GM04504 (cell line): Measurements from ENCODE around the gene ZKSCAN3.
"Not testable (repeated sequence)": the region's sequence is repeated elsewhere in the genome, so short reads cannot be mapped to it uniquely, and the experiment has no call there.

Source experiments
- DNase-seq: peaks from one replicate; pipeline ENCODE4 v3.0.0-alpha.2; 2012; ENCODE audit warnings: low read depth

The ZKSCAN3 gene

DNA sequence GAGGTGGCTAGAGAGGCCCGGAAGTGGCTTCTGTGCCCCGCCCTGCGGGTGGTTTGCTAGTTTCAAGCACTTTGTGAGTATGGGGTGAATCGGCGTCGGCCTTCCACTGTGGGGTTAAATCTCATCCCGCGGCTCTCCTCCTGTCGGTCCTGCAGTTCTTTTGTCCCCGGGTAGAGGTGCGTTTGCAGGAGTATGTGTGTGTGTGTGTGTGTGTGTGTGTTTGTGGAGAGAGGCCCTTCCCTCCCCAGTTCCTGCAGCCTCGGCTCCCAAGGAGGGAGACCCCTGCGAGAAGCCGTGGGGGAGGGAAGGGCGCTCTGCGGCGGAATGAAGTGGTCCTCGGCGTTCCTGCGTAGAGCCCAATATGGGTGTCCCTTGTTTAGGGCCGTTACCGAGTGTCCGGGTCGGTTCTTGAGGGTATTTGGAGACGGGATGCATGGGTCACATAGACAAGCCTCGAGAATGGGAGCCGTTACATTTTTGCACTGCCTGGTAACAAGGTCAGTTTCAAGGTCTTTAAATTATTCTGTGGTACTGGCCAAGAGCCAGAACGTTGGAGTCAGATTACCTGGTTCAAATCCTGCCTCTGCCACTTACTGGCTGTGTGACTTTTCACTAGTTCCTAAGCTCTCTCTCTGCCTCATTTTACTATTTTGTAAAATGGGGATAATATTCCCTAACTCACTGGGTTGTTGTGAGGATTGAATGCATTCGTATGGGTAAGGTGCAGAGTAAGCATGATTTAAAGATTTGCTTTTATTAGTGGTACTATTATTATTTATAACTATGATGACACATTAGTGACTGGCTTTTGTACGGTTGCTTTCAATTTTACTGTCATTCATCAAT, at the start of gene ZKSCAN3:
Gene ZKSCAN3, plus strand, starts transcription at position 56 of the 846 bp plus-strand sequence. CDS start 9,640 bp downstream, outside the sequence.
- peak; percentile 32 for DNase-seq

DNA sequence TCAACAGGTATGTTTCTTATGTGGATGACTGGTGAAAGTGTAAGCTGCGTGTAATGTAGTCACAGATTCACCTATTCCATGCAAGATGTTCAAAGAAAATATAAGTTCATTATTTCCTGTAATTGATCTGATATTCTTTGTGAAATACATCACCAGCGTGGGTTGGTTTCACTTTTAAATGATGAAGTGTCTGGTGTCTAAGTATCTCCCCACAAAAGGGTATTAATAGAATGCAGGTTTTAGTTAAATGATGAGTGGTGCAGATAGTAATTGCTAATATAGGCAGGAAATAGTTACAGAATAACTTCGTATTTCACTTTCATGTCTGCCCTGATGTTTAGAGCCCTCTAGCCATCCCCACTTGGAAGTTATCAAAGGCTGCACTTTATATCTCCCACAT, 46.2 kb upstream of the ZKSCAN3 start:
- DNase-seq = no peak

DNA sequence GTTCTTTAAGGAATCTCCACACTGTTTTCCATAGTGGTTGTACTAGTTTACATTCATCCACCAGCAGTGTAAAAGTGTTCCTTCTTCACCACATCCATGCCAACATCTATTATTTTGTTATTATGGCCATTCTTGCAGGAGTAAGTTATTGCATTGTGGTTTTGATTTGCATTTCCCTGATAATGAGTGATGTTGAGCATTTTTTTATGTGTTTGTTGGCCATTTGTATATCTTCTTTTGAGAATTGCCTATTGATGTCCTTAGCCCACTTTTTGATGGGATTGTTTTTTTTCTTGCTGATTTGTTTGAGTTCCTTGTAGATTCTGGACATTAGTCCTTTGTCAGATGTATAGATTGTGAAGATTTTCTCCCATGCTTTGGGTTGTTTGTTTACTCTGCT, 43.4 kb upstream of the ZKSCAN3 start:
- not testable (repeated sequence) for DNase-seq

DNA sequence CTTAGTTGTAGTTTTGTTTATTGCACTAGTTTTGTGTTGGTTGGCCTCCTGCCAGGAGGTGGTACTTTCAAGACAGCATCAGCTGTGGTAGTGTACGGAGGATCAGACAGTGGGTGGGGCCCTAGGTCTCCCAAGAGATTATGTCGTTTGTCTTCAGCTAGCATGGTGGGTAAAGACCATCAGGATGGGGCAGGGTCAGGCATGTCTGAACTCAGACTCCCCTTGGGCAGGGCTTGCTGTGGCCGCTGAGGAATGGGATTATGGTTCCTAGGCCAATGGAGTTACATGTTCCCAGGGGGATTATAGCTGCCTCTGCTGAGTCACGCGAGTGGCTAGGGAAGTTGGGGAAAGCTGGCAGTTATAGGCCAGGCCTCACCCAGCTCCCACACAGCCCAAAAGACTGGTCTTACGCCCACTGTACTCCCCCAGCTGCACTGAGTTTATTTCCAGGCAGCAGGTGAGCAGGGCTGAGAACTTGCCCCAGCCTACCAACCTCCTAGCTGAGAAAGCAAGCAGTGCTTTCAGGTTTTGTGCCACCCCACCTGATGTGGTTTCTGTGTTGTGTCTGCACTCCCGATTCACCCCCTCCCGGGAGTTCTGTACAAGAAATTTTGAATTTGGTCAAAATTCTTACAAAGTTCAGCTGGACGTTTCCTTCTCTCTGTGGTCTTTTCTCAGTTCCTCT, 38.5 kb upstream of the ZKSCAN3 start:
- DNase-seq = no peak

GRCh38 chr6:28312939-28313338, 36.8 kb upstream of the ZKSCAN3 start:
- DNase-seq = no peak

- no peak for DNase-seq
These were observed 34.1 kb upstream of the ZKSCAN3 start for GRCh38 chr6:28315628-28316027.

DNA sequence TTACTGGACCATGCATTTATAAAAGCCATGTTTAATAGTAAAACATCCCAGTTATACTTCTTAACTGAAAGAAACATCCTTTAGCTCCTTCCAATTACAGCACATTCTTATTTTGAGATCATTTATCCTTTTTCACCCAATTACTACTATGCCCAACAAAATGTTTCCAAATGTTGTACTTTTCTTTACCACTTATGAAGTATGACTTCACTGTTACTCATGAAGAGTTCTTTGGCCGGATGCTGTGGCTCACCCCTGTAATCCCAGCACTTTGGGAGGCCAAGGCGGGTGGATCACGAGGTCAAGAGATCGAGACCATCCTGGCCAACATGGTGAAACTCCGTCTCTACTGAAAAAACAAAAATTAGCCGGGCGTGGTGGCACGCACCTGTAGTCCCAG, 31.9 kb upstream of the ZKSCAN3 start:
- DNase-seq = not testable (repeated sequence)

- no peak for DNase-seq
These were observed 27.1 kb upstream of the ZKSCAN3 start for GRCh38 chr6:28322661-28323060.

DNA sequence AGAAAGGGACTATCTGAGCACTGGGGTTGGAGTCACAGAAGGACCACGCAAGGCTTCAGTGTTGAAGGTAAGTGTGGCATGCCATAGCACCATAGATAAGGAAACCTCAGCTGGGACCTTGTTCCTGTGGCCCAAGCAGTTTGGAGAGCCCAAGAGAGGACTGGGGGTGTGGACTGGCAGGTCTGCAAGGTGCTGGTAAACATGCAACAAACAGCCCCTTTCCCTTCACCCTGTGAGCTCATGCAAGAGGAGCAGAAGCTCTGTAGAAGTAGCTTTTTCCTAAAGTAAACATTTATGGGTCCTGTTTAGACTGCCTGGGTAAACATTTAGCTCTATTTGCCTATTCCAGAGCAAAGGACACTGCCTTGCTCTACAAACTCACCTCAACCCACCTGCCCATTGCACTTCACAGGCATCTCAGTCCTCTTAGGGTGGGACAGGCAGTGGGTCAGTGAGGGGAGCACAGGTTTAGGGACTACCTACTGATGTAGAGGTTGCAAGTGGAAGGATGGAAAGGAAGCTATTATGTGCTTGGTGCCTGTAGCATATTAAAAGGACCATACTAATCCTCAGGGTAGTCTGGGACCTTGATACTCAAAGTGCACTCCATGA, 25.8 kb upstream of the ZKSCAN3 start:
- DNase-seq = no peak

GRCh38 chr6:28326371-28326948, 23.3 kb upstream of the ZKSCAN3 start:
- no peak for DNase-seq

GRCh38 chr6:28330041-28330440, 19.7 kb upstream of the ZKSCAN3 start:
- no peak for DNase-seq

- DNase-seq = no peak
These were observed 16.7 kb upstream of the ZKSCAN3 start for GRCh38 chr6:28333047-28333446.

GRCh38 chr6:28333599-28334018, 16.1 kb upstream of the ZKSCAN3 start:
- no peak for DNase-seq

- DNase-seq = no peak
These were observed 15.3 kb upstream of the ZKSCAN3 start for GRCh38 chr6:28334286-28335039.

DNA sequence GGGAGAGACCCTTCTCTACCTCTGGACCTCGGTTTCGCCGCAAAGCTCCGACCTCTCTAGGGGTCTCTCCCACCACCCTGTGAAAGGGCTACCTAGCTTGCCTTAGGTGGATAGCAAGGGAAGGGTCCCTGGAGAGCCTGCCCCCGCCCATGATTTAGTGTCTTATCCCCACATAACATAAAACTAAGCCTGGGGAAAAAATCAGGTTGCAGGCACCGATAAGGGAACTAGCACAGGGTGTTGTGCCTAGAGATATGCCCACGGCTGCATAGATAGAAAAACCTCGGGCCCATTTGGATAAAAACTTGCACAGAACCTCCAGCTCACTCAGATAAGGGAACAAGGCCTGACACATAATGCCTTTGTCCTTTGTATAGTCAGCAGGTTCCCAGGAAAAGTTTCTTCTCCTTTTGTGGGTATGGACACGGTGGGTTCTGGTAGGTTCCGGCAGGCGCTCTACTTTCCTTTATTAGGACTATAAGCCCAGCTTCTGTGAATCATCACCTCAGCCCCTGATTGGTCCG, 14.6 kb upstream of the ZKSCAN3 start:
- no peak for DNase-seq

DNA sequence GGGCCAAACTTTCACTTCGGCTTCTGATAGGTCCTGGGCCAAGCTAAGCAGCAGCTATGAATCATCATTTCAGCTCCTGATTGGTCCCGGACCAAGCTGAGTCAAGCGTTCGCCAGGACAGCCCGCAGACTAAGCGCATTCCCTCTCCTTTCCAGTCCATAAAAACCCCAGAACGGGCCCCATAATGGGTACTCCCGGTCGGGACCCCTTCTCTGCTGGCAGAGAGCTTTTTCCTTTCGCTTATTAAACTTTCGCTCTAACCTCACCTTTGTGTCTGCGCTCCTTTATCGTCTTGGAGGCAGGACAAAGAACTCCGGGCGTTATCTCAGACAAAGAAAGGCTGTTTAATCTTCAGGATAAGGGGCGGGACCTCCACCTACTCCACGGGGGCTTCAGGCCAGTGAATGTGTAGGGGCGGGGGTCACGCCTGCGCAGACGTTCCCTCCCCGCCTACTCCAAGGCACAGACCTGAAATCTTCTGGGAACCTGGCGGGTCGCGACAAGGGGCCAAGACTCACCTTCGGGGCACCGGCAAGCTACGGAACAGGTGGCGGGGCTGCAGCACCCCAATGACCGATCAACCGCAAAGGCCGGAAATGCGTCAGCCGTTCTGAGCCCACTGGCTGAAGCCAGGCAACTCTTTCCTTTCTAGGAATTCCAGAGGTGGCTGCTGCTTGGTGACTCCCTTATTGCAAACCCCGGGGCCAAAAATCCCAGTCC, 14.0 kb upstream of the ZKSCAN3 start, which contains the start of gene ZSCAN31:
Gene ZSCAN31, minus strand, starts transcription at position 585 of the 720 bp plus-strand sequence. CDS start 6,465 bp downstream, outside the sequence.
- peak; percentile 94 for DNase-seq

DNA sequence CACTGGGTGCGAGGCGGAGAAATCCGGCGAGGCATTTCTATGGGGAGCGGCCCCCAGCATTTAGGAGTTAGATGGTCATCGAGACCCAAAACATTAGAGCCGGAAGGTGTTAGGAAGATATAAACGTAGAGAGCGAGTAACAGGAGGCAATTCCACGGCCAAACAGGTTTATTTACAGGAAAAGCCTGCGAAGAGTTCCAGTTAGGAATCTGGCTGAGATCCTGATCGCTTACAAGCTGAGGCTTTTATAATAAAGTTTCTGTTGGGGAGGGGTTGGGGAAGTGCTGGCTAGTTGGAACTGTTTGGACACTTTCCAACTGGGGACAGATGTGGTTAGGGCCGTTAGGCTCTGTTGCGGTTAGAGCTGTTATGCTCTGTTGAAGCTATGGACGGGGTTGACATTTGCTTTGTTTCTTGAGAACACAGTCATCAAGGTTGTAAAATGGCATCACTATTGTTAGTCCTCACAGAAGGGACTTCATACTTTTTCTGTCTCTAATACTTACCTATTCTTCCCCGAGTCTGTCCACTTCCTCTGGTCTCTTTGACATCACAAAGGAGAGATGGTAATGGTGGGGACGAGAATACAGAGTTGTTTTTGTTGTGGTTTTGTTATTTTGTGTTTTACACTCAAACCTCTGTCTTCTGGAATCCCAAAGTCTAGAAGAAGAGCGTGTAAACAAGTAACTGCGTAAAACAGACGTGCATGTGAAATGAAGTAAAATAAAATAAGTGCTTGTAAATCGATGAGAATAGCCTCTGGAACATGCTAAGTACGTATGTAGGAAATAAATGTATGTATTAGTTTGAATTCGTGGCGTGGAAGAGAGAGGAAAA, 13.2 kb upstream of the ZKSCAN3 start:
- no peak for DNase-seq

DNA sequence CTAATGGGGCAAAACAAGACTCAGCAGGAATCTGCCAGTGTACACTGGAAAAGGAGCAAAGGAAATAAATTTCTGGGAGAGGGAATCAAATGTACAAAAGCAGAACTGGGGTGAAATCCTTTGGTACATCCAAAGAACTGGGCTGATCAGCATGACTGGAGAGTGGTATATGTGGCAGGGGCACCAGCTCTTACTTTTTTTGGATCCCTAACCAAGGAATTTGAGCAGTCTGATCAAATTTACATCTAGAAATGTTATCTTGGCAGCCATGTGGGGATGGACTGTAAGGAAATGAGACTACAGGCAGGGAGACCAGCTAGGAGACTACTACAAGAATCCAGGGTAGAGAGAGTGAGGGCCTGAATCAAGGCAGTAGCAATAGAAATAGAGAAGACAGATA, 12.6 kb upstream of the ZKSCAN3 start:
- no peak for DNase-seq

DNA sequence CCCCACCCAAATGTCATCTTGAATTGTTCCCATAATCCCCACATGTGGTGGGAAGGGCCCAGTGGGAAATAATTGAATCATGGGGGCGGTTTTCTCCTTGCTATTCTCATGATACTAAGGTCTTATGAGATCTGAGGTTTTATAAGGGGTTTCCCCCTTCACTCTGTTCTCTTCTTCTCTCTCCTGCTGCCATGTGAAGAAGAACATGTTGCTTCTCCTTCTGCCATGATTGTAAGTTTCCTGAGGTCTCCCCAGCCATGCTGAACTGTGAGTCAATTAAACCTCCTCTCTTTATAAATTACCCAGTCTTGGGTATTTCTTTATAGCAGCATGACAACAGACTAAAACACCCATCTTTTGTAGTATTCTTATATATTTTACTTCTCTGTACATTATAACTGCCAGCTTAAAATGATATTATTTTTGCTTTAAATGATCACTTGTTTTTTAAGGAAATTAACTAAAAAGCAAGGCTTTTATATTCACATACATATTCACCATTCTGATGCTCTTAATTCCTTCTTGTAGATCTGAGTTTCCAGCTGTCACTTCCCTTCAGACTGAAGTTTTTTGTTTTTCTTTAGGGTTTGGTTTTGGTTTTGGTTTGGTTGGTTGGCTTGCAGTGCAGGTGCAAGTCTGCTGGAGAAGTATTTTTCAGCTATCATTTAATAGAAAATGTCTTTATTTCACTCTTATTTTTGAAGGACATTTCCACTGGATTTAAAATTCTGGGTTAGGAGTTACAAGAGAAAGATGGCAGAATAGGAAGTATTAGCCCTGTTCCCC, 9.2 kb upstream of the ZKSCAN3 start:
- DNase-seq = no peak
